Non-pigmented ciliary epithelial cell (primary cell): Measurements from ENCODE around the gene USP28.
A peak's percentile ranks its signal among the peaks of the same experiment; 100 is the strongest.

ENCODE experiments used
- DNase-seq: peaks from one replicate; pipeline ENCODE4 v3.0.0-alpha.2; 2010; ENCODE audit warnings: low read depth

Gene USP28

DNA sequence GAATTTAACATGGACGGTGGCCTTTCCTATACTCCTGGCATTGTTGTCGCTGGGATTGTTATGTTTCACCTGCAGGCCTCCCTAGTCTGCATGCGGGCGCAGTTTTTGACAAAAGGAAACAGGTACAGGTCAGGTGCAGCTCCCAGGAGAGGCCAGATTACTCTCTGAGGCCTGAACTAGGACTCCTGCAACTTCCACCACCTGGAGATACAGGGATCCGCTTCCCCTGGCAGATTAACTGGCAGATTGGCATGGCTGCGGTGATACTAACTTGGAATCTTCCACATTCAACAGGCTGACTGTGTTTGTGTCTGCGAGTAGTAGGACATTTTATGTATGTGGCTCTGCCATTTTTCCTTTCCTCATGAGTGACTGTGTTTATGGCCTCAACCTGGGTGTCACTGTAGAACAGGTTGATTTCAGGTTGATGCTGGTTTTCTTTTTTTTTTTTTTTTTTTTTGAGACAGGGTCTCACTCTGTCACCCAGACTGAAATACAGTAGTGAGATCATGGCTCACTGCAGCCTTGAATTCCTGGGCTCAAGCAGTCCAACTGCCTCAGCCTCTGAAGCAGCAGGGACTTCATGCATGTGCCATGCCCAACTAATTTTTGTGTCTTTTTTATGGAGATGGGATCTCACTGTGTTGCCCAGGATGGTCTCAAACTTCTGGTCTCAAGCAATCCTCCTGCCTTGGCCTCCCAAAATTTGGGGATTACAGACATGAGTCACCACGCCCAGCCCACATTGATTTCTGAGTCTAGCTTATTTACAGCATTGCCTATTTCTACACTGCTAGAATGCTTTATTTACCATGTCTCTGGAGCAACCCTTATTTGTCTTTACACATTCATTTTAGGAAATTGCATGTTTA is 1.7 kb upstream of the USP28 start:
- no peak for DNase-seq

DNA sequence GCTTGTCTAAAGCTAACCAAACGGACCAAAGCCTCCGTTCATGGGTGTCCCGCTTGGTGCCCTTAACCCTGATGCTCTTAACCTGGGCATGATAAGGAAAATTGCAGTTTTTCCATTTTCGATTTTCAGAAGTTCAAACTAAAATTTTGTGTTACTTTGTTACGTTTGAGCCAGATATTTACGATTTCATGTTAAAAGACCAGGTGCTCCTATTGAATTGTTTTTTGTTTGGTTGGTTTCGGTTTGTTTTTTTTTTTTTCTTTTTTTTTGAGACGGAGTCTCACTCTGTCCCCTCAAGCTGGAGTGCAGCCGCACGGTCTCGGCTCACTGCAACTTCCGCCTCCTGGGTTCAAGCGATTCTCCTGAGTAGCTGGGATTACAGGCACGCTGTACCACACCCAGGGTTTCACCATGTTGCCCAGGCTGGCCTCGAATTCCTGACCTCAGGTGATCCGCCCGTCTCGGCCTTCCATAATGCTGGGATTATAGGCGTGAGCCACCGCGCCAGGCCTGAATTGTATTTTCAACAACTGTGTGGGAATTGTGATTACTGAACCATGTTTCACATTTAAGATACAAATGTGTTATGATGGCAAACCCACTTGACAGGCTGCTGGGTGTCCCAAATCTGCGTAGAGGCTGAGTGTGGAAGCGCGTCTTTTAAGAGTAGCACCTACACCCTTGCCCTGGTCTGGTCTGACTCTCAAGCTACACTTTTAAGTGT is 864 bp upstream of the USP28 start:
- no peak for DNase-seq

DNA sequence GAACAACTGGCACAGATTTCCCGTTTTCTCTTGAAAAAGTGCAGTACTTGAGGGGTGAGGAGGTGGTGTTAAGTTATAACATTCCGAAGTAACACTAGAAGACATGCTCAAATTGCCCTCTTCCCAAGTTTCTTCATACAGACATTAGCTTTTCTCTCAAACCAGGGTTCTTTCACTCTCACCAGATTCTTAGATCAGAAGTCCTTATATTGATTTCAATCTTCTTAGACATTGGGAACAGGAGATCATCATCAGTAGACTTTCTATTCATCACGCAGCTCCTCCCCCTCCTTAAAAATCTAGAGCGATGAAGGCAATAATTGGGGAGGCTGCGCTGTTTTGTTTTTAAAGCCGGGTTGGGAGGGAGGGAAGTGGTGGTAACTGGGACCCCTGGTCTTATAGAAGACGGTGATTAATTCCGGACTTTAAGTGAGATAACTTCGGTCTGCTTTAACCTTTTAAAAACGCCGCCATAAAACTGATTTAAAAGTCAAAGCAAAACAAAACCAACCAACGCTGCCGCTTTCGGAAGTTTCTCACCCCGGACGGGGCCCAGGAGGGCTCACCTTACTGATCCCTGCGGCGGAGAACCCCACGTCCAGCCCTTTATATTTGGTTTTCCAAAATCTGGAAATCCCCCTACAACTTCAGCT is 665 bp downstream of the USP28 start:
- no peak for DNase-seq

DNA sequence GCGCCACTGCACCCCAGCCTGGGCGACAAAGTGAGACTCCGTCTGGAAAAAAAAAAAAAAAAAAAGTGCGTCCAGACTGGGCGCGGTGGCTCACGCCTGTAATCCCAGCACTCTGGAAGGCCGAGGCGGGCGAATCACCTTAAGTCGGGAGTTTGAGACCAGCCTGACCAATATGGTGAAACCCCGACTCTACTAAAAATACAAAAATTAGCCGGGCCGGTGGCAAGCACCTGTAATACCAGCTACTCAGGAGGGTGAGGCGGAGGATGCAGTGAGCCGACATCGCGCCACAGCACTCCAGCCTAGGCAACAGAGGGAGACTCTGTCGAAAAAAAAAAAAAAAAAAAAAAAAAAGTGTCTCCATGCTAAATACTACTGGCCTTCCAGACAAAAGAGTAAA is 1.3 kb downstream of the USP28 start:
- DNase-seq, result no peak

DNA sequence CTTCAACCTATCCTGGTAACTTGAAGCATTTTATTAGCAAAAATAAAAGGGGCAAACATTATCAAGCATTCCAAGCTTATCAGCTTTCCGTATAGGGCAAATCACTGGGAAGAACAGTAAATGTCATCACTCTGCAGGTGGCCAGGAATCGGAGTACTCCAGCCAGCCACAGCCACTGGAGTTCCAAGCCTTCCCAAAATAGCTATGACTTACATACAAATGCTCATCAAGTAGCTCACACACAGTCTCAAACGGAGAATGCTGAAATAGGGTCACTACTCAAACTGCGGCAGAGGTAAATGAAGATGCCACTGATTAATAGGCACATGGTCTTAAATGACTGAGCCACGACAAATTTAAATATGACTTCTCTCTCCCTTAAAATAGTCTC is 2.1 kb downstream of the USP28 start:
- DNase-seq, result no peak

DNA sequence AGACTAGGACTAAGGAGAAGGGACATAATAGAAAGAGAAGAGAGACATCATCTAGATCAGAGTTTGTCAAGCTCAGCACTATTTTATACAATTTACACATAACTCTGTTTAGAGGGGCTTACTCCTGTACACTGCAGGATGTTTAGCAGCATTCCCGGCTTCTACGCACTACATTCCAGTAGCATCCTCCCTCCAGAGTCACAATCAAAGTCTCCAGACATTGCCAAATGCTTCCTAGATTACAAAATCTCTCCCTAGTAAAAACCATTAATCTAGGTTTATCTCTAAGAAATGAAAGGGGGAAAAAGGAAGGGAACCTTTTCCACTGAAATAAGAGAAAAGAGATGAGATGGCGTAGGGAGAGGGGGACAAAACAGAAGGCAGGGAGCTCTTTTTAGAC is 4.0 kb downstream of the USP28 start:
- no peak for DNase-seq

DNA sequence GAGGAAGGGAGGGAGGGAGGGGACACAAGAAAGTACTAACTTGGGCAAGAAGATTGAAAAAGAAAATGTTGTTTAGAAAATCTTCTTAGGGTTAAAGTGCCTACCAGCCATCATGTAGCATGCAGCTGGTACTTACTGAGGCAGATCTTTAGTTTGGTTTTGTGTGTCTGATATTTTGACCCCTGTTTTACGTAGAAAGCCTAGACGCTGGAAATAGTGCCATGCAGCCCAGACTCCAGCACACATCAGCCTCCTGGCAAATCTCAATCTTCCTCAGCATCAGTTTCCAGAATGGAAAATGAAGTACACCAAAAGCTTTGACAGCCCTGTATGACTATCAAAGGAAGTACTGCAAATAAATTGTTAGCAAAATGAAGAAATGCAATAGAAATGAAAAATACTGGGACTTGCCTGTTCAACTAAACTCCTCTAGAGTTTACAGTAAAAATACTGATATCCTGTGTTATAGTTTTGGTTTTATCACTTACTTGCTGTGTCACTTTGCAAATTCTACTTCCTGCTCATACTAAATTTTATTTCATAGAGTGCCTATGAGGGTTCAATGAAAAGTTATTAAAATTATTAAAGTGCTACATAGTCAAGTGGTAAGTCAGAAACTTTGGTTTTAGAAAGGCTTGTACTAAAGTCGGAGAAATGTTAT is 7.4 kb downstream of the USP28 start:
- DNase-seq, result no peak

DNA sequence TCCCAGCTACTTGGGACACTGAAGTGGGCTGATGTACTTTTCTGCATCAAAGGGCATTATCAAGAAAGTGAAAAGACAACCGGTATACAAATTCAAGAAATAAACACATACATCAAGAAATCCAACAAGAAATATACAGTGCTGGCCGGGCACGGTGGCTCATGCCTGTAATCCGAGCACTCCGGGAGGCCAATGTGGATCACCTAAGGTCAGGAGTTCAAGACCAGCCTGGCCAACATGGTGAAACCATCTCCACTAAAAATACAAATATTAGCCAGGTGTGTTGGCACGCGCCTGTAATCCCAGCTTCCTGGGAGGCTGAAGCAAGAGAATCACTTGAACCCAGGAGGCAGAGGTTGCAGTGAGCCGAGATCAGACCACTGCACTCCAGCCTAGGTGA is 9.5 kb downstream of the USP28 start:
- no peak for DNase-seq

DNA sequence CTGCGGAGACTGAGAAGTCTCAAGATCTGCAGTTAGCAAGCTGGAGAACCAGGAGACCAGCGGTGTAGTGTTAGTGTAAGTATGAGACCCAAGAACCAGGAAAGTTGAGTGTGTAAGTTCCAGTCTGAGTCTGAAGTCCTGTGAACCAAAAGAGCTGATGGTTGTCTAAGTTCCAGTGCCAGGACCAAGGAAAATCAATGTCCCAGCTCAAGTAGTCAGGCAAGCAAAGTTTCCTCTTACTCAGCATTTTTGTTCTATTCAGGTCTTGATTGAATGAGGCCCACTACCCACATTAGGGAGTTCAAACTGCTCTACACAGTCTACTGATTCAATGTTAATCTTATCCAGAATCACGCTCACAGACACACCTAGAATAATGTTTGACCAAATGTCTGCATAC is 11.0 kb downstream of the USP28 start:
- no peak for DNase-seq

DNA sequence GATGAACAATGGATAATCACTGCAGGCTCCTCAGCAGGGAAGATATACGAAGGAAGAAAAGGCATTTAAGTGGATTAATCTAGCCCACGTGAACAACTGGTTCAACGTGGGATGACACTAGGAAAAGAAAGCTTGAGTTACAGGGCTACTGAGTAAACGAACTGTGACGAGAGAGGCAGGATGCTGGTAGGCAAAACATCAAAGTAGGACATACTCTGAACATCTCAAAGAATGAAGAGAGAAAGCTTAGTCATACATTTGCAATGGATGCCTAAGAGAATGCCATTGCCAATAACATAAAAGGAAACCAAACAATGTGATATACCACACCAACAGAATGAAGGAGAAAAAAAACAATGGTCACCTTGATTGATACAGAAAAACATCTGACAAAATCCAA is 12.9 kb downstream of the USP28 start:
- DNase-seq, result peak; percentile 59

DNA sequence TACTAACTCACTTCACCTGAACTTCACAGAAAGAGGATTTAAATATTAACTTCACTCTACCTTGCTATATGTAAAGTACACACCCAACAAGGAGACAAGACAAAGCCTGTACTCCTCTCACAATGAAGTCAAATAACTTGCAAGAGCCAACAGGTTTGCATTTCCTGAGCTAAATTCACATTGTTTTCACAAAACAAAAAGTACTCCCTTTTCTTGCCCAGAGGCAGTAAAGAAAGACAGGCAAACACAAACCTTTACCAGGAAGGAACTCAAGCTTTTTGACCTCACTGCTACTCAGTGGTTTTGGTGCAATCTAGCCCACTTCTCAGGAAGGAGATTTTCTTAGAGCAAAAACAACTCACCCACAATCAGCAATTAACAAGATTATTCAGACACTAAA is 15.7 kb downstream of the USP28 start:
- DNase-seq, result no peak

DNA sequence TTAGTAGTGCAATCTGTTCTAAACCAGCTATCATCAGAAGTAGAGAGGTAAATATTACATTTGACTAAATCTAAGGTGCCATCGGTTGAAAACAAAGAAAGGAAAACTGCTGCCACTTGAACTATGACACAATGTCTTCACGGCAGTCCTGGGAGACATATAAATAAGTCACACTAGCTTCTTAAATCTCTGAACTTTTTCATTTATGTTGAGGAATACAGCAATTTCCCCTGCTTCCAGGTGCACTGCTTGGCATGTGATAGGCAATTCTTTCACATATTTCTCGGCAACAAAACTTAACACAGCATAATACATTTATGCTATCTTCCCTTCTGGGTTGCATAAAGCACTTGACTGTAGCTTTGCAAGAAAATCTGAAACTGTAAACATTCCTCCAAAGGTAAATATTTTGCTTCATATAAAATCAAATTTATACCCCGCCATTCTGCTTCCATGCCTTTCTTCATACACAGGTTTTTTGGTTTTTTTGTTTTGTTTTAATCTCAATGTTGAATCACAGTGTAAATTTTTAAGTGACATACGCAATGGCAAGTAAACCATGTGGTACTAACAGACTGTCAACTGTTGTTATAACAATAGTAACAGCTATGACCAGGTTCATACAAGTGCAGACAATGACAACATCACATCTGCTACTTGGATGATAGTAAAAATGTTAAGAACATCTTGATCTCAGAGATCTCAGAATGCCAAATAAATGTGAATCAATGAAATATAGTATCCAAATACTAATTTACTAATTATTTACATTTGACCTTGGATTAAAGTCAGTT is 18.2 kb downstream of the USP28 start:
- no peak for DNase-seq

DNA sequence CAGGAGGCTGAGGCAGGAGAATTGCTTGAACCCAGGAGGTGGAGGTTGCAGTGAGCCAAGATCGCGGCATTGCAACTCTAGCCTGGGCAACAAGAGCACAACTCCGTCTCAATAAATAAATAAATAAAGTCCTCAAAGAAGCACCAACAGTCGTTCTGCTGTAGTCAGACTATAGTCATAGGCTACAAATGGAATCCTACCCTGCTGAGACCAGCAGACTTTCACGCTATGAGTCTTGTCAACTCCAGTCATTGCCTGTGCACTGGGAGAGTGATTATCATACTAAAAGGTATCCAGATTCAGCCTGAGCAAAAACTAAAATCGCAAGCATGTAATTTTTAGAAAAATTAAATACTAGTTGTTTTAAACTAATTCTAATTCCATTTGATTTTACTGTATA is 19.6 kb downstream of the USP28 start:
- no peak for DNase-seq

DNA sequence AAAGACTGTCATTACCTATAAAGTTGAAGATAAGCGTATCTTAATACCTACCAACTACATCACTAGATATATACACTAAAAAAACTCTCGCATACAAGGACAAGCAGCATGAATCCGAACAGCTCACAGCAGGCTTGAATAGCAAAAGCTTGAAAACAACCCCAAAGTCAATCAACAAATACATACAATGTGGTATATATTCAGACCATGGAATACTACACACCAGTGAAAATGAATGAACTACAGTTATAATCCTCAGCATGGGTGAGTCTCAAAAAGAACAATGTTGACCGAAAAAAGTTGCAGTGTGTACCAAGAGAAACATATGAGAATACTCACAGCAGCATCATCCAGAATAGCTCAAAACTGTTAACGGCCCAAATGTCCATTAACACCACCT is 25.2 kb downstream of the USP28 start:
- DNase-seq, result no peak

DNA sequence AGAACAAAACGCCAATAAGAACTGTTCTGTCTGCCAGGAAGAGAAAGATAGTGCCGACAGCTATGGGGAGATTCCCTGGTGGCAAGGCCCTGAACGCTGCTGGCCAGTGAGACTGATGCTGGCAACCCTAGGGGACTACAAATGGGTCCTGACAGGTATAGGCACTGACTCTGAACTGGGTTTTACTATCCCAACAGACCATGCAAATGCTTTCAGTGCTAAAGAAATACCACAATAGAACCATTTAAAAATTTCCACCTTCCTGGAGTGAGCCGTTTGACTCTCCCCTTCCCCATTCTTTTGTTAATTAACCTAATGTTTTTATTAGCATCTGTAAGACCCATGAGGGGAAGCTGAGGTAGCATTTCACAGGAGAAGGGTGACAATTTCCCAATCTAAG is 25.7 kb downstream of the USP28 start:
- DNase-seq, result no peak

DNA sequence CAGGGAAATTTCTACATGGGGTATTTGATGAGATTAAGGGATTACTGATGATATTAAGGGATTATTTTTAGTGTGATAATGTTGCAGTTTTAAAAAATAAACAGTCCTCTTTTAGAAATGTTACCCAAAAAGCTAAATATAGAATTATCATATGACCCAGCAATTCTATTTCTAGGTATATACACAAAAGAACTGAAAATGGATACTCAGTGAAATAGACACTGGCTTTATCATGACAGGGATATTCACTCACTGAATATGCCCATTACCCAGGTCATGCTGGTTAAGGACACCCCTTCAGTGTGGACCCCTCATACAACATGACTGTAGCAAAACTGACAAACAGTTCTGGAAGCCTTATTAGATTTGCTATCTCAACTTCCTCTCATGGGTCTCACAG is 27.8 kb downstream of the USP28 start:
- DNase-seq, result no peak

DNA sequence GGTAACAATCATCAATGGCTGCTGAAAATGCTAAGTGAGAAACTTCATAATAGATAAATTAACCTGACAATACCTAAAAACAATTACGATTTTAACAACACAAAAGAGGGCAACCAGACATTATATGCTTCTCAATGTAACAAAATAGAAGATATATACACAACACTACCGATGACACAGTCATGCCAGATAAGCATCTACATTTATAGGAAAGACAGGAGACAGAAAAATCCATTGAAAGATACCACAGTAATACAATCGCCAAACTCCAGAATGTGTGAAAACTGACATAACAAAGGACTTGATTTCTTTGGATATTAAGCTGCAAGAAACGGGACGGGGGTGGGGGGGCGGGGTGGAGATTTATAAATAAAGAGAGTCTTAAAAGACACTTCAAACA is 28.3 kb downstream of the USP28 start:
- no peak for DNase-seq

DNA sequence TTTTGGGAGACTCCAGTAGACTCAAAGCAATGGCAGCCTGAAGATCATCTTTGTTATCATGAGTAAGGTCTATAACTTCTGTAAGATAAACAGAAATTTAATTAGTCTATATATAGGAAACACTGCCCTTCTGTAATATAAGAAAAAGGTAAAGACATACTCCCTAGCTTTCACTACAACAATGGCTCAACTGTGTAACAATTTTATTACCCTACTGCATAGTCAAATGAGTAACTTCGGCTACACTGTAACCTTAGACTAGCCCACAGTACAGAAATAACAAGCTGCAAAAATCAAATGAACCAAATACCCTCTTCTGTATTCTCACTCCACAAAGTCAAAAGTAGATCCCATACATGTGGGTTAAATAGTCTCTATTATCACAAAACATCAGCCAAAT is 33.7 kb downstream of the USP28 start:
- DNase-seq, result no peak

DNA sequence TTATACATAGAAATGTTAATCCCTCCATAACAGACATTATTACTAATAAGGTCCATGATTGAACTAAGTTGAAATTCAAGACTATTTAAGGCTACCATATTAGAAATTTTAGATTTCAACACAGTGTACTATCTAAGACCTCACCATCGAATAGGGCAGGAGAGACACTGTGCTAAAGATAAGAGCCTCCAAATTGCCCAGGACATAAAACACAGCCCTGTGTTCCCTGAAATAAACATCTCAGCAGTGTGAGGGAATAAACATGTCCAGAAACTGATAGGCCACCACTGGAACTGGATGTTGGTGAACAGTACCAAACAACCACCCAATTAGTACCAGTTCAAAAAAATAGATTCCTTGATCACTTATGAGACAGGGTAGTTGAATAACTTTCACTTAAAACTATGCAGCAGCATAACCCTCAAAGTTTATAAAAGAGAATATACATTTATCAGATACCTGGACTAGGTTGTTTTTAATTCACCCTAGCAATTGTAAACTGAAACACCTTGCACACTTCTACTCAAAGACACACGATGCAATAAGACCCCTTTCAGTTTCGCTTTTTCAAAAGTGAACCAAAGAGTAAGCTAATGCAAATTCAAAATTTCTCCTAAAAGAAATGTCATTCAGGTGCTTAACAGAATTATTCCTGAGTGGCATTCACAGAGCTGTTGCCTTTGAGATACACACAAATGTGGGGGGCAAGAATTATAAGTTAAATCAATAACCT is 34.3 kb downstream of the USP28 start:
- no peak for DNase-seq

DNA sequence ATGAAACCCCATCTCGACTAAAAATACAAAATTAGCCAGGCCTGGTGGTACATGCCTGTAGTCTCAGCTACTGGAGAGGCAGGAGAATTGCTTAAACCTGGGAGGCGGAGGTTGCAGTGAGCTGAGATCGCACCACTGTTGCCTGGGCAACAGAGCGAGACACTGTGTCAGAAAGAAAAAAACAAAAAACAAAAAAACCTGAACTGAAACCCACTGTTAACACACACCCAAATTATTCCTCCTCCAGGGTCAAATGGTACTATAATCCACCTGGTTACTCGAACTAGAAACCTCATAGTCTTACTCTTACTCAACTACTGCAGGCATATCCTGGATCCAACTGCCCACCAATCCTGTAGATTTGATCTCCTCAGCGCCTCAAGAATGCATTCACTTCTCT is 35.5 kb downstream of the USP28 start:
- DNase-seq, result no peak

DNA sequence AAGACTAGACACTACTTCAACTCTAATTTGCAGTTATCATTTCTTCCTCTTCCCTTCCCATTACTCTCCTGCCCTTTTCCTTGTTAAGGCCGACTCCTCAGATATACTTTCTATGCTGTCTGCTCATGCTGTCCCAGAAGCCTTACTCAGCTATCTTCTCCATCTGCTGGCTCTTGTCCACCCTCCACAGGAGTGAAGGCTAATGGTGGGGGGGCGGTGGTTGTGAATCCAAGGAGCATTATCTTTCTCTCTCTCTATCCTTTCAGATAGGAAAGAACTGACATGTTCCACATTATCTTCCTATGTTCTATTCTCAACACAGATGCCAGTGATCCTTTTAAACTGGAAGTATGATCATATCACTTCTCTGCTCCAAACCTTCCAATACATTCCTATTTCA is 37.4 kb downstream of the USP28 start:
- DNase-seq, result no peak
